LNCaP clone FGC (cell line): ENCODE measurements around the gene SGIP1.
"Not testable (repeated sequence)": the region's sequence is repeated elsewhere in the genome, so short reads cannot be mapped to it uniquely, and the experiment has no call there.

Source experiments
- DNase-seq: peaks from one replicate; pipeline ENCODE4 v3.0.0-alpha.2; 2011; ENCODE audit warnings: low read depth
- H3K4me3 ChIP-seq: 2 replicates; pipeline ENCODE4 v1.5.1; 2011; ENCODE audit warnings: mild to moderate bottlenecking, low read depth, low read length, control low read depth
- CTCF ChIP-seq: IDR thresholded peaks from 2 replicates; pipeline ENCODE4 v1.5.1; 2012; ENCODE audit warnings: mild to moderate bottlenecking; ENCODE audit not compliant: control insufficient read depth, insufficient read depth; ENCODE audit errors: extremely low read depth

SGIP1 gene

GRCh38 chr1:66729523-66729922 lies 195.6 kb downstream of the SGIP1 start:
- TF ChIP-seq CTCF: no peak
- no peak overlapping the region for H3K4me3 ChIP-seq
- DNase-seq: no peak

- TF ChIP-seq CTCF: no peak
- H3K4me3 ChIP-seq: no peak overlapping the region
- DNase-seq: no peak
These were observed 196.5 kb downstream of the SGIP1 start for GRCh38 chr1:66730462-66730861.

- TF ChIP-seq CTCF: no peak
- H3K4me3 ChIP-seq: no peak overlapping the region
- DNase-seq: no peak
These were observed 197.4 kb downstream of the SGIP1 start for GRCh38 chr1:66731170-66731865.

- H3K4me3 ChIP-seq: no peak overlapping the region
- TF ChIP-seq CTCF: no peak
- no peak for DNase-seq
These were observed 198.6 kb downstream of the SGIP1 start for GRCh38 chr1:66732407-66733166.

- DNase-seq: no peak
- TF ChIP-seq CTCF: peak; percentile 52
- no peak overlapping the region for H3K4me3 ChIP-seq
These were observed 199.5 kb downstream of the SGIP1 start for GRCh38 chr1:66733348-66734017.

GRCh38 chr1:66734531-66734930 lies 200.6 kb downstream of the SGIP1 start:
- DNase-seq, H3K4me3 ChIP-seq: not testable (repeated sequence)

- no peak for DNase-seq
- no peak for TF ChIP-seq CTCF
- no peak overlapping the region for H3K4me3 ChIP-seq
These were observed 203.9 kb downstream of the SGIP1 start for GRCh38 chr1:66737836-66738235.
